ENCODE measurements around the gene ABHD17C. TPM values are rescaled to one million over a fixed set of nuclear protein-coding genes. Genes with fewer than 3 reads are reported as not detected.

Gene ABHD17C
- total and polyA plus RNA-seq, 2 of the 8 experiments (the other 6 are each of a cell fraction or from before 2014, with no cell fraction given) = 20.2 to 29.8 TPM

DNA sequence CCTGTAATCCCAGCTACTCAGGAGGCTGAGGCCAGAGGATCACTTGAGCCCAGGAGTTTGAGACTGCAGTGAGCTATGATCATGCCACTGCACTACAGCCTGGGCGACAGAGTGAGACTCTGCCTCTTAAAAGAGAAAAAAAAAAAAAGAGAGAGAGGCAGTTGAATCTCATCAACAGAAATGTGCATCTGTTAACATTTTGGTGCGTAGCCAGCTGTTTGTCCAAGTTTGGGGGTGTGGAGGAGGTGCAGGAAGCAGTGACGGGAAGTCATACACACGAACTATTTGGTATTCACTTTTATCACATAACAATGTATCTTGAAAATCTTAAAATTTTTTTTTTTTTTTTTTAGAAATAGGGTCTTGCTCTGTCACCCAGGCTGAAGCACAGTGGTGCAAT lies 65.8 kb downstream of the ABHD17C start (continued):
- TF ChIP-seq, protein P1, sequence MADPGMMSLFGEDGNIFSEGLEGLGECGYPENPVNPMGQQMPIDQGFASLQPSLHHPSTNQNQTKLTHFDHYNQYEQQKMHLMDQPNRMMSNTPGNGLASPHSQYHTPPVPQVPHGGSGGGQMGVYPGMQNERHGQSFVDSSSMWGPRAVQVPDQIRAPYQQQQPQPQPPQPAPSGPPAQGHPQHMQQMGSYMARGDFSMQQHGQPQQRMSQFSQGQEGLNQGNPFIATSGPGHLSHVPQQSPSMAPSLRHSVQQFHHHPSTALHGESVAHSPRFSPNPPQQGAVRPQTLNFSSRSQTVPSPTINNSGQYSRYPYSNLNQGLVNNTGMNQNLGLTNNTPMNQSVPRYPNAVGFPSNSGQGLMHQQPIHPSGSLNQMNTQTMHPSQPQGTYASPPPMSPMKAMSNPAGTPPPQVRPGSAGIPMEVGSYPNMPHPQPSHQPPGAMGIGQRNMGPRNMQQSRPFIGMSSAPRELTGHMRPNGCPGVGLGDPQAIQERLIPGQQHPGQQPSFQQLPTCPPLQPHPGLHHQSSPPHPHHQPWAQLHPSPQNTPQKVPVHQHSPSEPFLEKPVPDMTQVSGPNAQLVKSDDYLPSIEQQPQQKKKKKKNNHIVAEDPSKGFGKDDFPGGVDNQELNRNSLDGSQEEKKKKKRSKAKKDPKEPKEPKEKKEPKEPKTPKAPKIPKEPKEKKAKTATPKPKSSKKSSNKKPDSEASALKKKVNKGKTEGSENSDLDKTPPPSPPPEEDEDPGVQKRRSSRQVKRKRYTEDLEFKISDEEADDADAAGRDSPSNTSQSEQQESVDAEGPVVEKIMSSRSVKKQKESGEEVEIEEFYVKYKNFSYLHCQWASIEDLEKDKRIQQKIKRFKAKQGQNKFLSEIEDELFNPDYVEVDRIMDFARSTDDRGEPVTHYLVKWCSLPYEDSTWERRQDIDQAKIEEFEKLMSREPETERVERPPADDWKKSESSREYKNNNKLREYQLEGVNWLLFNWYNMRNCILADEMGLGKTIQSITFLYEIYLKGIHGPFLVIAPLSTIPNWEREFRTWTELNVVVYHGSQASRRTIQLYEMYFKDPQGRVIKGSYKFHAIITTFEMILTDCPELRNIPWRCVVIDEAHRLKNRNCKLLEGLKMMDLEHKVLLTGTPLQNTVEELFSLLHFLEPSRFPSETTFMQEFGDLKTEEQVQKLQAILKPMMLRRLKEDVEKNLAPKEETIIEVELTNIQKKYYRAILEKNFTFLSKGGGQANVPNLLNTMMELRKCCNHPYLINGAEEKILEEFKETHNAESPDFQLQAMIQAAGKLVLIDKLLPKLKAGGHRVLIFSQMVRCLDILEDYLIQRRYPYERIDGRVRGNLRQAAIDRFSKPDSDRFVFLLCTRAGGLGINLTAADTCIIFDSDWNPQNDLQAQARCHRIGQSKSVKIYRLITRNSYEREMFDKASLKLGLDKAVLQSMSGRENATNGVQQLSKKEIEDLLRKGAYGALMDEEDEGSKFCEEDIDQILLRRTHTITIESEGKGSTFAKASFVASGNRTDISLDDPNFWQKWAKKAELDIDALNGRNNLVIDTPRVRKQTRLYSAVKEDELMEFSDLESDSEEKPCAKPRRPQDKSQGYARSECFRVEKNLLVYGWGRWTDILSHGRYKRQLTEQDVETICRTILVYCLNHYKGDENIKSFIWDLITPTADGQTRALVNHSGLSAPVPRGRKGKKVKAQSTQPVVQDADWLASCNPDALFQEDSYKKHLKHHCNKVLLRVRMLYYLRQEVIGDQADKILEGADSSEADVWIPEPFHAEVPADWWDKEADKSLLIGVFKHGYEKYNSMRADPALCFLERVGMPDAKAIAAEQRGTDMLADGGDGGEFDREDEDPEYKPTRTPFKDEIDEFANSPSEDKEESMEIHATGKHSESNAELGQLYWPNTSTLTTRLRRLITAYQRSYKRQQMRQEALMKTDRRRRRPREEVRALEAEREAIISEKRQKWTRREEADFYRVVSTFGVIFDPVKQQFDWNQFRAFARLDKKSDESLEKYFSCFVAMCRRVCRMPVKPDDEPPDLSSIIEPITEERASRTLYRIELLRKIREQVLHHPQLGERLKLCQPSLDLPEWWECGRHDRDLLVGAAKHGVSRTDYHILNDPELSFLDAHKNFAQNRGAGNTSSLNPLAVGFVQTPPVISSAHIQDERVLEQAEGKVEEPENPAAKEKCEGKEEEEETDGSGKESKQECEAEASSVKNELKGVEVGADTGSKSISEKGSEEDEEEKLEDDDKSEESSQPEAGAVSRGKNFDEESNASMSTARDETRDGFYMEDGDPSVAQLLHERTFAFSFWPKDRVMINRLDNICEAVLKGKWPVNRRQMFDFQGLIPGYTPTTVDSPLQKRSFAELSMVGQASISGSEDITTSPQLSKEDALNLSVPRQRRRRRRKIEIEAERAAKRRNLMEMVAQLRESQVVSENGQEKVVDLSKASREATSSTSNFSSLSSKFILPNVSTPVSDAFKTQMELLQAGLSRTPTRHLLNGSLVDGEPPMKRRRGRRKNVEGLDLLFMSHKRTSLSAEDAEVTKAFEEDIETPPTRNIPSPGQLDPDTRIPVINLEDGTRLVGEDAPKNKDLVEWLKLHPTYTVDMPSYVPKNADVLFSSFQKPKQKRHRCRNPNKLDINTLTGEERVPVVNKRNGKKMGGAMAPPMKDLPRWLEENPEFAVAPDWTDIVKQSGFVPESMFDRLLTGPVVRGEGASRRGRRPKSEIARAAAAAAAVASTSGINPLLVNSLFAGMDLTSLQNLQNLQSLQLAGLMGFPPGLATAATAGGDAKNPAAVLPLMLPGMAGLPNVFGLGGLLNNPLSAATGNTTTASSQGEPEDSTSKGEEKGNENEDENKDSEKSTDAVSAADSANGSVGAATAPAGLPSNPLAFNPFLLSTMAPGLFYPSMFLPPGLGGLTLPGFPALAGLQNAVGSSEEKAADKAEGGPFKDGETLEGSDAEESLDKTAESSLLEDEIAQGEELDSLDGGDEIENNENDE (IDR thresholded peaks at IDR 0.05; ENCODE audit: insufficient replicate concordance, low read length) = no peak
- TF ChIP-seq CBX8 (IDR thresholded peaks at IDR 0.05; ENCODE audit: borderline replicate concordance, low read depth, low read length) (no peak), GABPA (IDR thresholded peaks at IDR 0.05; ENCODE audit: borderline replicate concordance, insufficient read depth, low read length) (no peak), CTBP2 (IDR thresholded peaks at IDR 0.05; ENCODE audit: borderline replicate concordance, insufficient read depth, insufficient read length, low read length) (no peak), SIX5 (IDR thresholded peaks at IDR 0.05; ENCODE audit: low read depth, low read length) (no peak), PHF8 (conservative IDR thresholded peaks at IDR 0.05; ENCODE audit: low read depth, low read length) (no peak), SRF (IDR thresholded peaks at IDR 0.05; ENCODE audit: low read depth, low read length) (no peak), JUND (IDR thresholded peaks at IDR 0.05; ENCODE audit: low read length) (no peak)

Data from H1 (cell line).